ENCODE results near the gene ADK. TPM values are rescaled to one million over a fixed set of nuclear protein-coding genes. Genes with fewer than 3 reads are reported as not detected.

ADK gene
- polyA plus RNA-seq, 4 donors = 7.2 to 32.3 (median 16.1) TPM

GRCh38 chr10:74150204-74150989 is 624 bp upstream of the ADK start, which contains the start of gene AP3M1:
Gene AP3M1, minus strand, starts transcription at chr10:74150828. Its CDS starts 12,449 bp downstream, at chr10:74138379.
- Histone ChIP-seq H3K4me1 (ENCODE audit: control insufficient read depth in 3 of 3, insufficient read depth in 2 of 3, low read depth in 1 of 3, low read length in 2 of 3) (peaks cover 1 to 4% (median 2%) of the 10 kb centered on the region in 3 donors), H3K27me3 (ENCODE audit: control insufficient read depth in 3 of 3, insufficient read depth in 3 of 3, low read length in 3 of 3) (no peaks in the 10 kb centered on the region), H3K27ac (ENCODE audit: low read depth in 1 of 3, low read length in 2 of 3) (peak within 1 kb of the TSS; percentile 68 to 92 (median 85)), H3K36me3 (ENCODE audit: control insufficient read depth in 3 of 3, insufficient read depth in 2 of 3, low read depth in 1 of 3, low read length in 3 of 3) (peaks cover 0 to 5% (median 0%) of the 10 kb centered on the region in 3 donors), H3K4me3 (ENCODE audit: low read depth in 1 of 3, low read length in 3 of 3) (peak within 1 kb of the TSS; percentile 79 to 86 (median 84)), H3K9me3 (ENCODE audit: control insufficient read depth in 2 of 2, insufficient read depth in 1 of 2, low read depth in 1 of 2, low read length in 1 of 2) (no peaks in the 10 kb centered on the region)
- DNase-seq (no peak), FAIRE-seq (no peak)
- WGBS, 3 donors = 0 to 1% (median 1%) methylated on average over 32 of the region's 32 CpGs

- 9 to 15% (median 12%) methylated on average over 5 of the region's 5 CpGs for WGBS, 3 donors
- DNase-seq (no peak), FAIRE-seq (no peak)
- no peaks in the 10 kb centered on the region for H3K9me3 ChIP-seq (ENCODE audit: control insufficient read depth in 2 of 2, insufficient read depth in 1 of 2, low read depth in 1 of 2, low read length in 1 of 2)
- peak overlapping the region in 2 of 3 donors; percentile 68 to 85 for H3K27ac ChIP-seq (ENCODE audit: low read depth in 1 of 3, low read length in 2 of 3)
- no peaks in the 10 kb centered on the region for H3K27me3 ChIP-seq (ENCODE audit: control insufficient read depth in 3 of 3, insufficient read depth in 3 of 3, low read length in 3 of 3)
- H3K4me3 ChIP-seq (ENCODE audit: low read depth in 1 of 3, low read length in 3 of 3) = peak overlapping the region; percentile 75 to 86 (median 76)
- peaks cover 0 to 2% (median 0%) of the 10 kb centered on the region in 3 donors for H3K36me3 ChIP-seq (ENCODE audit: control insufficient read depth in 3 of 3, insufficient read depth in 2 of 3, low read depth in 1 of 3, low read length in 3 of 3)
- peaks cover 1 to 4% (median 2%) of the 10 kb centered on the region in 3 donors for H3K4me1 ChIP-seq (ENCODE audit: control insufficient read depth in 3 of 3, insufficient read depth in 2 of 3, low read depth in 1 of 3, low read length in 2 of 3)
Observed at GRCh38 chr10:74151879-74152722, 1.1 kb downstream of the ADK start.

DNA sequence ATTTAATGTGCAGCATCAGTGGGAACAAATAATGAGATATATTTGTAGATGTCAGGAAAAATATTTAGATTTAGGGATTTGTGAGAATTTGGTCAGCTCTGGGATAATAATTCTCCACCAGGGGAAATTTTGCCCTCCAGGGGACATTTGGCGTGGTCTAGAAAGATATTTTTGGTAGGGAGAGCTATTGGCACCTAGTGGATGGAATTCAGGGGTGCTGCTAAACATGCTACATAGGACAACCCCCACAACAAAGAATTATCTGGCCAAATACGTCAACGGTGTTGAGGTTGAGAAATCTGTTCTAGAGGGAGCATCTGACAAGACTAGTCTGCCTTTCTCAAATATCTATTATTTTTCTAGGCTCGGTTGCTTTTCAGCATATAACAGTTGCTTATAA is 2.1 kb downstream of the ADK start:
- DNase-seq = no peak
- Histone ChIP-seq H3K9me3 (ENCODE audit: control insufficient read depth in 2 of 2, insufficient read depth in 1 of 2, low read depth in 1 of 2, low read length in 1 of 2) (no peaks in the 10 kb centered on the region), H3K27me3 (ENCODE audit: control insufficient read depth in 3 of 3, insufficient read depth in 3 of 3, low read length in 3 of 3) (no peaks in the 10 kb centered on the region), H3K4me3 (ENCODE audit: low read depth in 1 of 3, low read length in 3 of 3) (no peak overlapping the region), H3K36me3 (ENCODE audit: control insufficient read depth in 3 of 3, insufficient read depth in 2 of 3, low read depth in 1 of 3, low read length in 3 of 3) (no peaks in the 10 kb centered on the region), H3K4me1 (ENCODE audit: control insufficient read depth in 3 of 3, insufficient read depth in 2 of 3, low read depth in 1 of 3, low read length in 2 of 3) (peaks cover 1 to 4% (median 2%) of the 10 kb centered on the region in 3 donors), H3K27ac (ENCODE audit: low read depth in 1 of 3, low read length in 2 of 3) (no peak overlapping the region)
- no peak for FAIRE-seq
- WGBS, 3 donors = 59 to 63% (median 62%) methylated on average over 4 of the region's 4 CpGs

DNA sequence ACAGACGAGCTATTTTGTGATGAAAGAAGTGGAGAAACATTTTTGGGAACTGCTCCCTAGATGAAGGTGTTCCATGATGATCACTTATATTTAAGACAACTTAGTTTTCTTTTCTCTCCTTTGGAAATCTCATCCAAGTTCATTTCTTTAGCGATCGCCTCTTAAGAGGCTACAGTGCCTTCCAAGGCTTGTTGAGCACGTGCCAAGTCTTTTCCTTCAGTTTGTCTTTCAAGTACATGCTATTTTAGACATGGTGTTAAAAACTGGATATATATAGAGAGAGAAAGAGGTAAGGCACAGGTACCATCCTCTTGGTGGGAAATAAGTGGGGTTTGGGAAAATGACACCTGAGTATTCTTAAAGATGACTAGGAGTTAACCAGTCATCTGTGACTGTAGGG is 2.7 kb downstream of the ADK start:
- 59 to 74% (median 73%) methylated on average over 4 of the region's 4 CpGs for WGBS, 3 donors
- no peak for DNase-seq
- peaks cover 1 to 4% (median 2%) of the 10 kb centered on the region in 3 donors for H3K4me1 ChIP-seq (ENCODE audit: control insufficient read depth in 3 of 3, insufficient read depth in 2 of 3, low read depth in 1 of 3, low read length in 2 of 3)
- no peaks in the 10 kb centered on the region for H3K36me3 ChIP-seq (ENCODE audit: control insufficient read depth in 3 of 3, insufficient read depth in 2 of 3, low read depth in 1 of 3, low read length in 3 of 3)
- H3K27ac ChIP-seq (ENCODE audit: low read depth in 1 of 3, low read length in 2 of 3) = no peak overlapping the region
- no peaks in the 10 kb centered on the region for H3K9me3 ChIP-seq (ENCODE audit: control insufficient read depth in 2 of 2, insufficient read depth in 1 of 2, low read depth in 1 of 2, low read length in 1 of 2)
- no peak for FAIRE-seq
- no peak overlapping the region for H3K4me3 ChIP-seq (ENCODE audit: low read depth in 1 of 3, low read length in 3 of 3)
- no peaks in the 10 kb centered on the region for H3K27me3 ChIP-seq (ENCODE audit: control insufficient read depth in 3 of 3, insufficient read depth in 3 of 3, low read length in 3 of 3)

DNA sequence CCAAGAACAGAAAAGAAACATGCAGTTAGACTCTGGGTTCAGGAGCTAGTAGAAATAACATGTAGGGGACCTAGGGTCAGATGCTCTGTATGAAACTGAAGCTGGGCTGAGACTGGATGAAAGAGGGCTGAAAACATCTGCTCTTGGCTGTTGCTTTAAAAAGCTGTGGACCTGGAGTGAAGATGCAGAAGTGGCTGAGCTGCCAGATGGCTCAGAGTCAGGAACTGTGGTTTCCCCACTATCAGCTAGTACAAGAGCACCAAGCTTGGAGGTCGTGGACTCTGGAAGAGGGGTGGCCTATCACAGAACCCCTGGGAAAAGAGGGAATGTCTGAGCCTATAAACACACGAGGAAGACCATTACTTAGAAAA is 5.9 kb downstream of the ADK start:
- WGBS, 3 donors = 32 to 61% (median 50%) methylated on average over 2 of the region's 2 CpGs
- Histone ChIP-seq H3K27me3 (ENCODE audit: control insufficient read depth in 3 of 3, insufficient read depth in 3 of 3, low read length in 3 of 3) (no peaks in the 10 kb centered on the region), H3K4me3 (ENCODE audit: low read depth in 1 of 3, low read length in 3 of 3) (no peak overlapping the region), H3K4me1 (ENCODE audit: control insufficient read depth in 3 of 3, insufficient read depth in 2 of 3, low read depth in 1 of 3, low read length in 2 of 3) (peaks cover 0 to 7% (median 1%) of the 10 kb centered on the region in 3 donors), H3K36me3 (ENCODE audit: control insufficient read depth in 3 of 3, insufficient read depth in 2 of 3, low read depth in 1 of 3, low read length in 3 of 3) (peaks cover 0 to 2% (median 0%) of the 10 kb centered on the region in 3 donors), H3K27ac (ENCODE audit: low read depth in 1 of 3, low read length in 2 of 3) (no peak overlapping the region), H3K9me3 (ENCODE audit: control insufficient read depth in 2 of 2, insufficient read depth in 1 of 2, low read depth in 1 of 2, low read length in 1 of 2) (no peaks in the 10 kb centered on the region)
- DNase-seq (no peak), FAIRE-seq (no peak)

DNA sequence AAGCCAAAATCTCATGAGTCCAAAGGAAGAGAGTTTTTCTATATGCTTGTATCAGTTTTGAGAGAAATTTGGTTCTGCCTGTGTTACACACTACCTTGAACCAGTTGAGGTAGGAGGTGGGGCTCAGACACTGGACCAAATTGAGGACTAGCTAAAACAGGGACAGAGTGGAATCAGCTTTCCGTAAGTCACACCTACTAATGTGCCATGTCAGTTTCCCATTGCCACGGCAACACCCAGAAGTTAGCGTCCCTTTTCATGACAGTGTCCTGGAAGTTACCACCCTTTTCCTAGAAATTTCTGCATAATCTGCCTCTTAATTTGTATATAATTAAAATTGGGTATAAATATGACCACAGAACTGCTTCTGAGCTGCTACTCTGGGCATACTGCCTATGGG is 9.0 kb downstream of the ADK start:
- H3K4me1 ChIP-seq (ENCODE audit: control insufficient read depth in 3 of 3, insufficient read depth in 2 of 3, low read depth in 1 of 3, low read length in 2 of 3) = peaks cover 0 to 14% (median 0%) of the 10 kb centered on the region in 3 donors
- no peak for FAIRE-seq
- DNase-seq = no peak
- H3K9me3 ChIP-seq (ENCODE audit: control insufficient read depth in 2 of 2, insufficient read depth in 1 of 2, low read depth in 1 of 2, low read length in 1 of 2) = no peaks in the 10 kb centered on the region
- H3K27me3 ChIP-seq (ENCODE audit: control insufficient read depth in 3 of 3, insufficient read depth in 3 of 3, low read length in 3 of 3) = no peaks in the 10 kb centered on the region
- peaks cover 0 to 2% (median 0%) of the 10 kb centered on the region in 3 donors for H3K36me3 ChIP-seq (ENCODE audit: control insufficient read depth in 3 of 3, insufficient read depth in 2 of 3, low read depth in 1 of 3, low read length in 3 of 3)
- no peak overlapping the region for H3K4me3 ChIP-seq (ENCODE audit: low read depth in 1 of 3, low read length in 3 of 3)
- H3K27ac ChIP-seq (ENCODE audit: low read depth in 1 of 3, low read length in 2 of 3) = no peak overlapping the region
- 93 to 97% (median 95%) methylated on average over 3 of the region's 3 CpGs for WGBS, 3 donors

DNA sequence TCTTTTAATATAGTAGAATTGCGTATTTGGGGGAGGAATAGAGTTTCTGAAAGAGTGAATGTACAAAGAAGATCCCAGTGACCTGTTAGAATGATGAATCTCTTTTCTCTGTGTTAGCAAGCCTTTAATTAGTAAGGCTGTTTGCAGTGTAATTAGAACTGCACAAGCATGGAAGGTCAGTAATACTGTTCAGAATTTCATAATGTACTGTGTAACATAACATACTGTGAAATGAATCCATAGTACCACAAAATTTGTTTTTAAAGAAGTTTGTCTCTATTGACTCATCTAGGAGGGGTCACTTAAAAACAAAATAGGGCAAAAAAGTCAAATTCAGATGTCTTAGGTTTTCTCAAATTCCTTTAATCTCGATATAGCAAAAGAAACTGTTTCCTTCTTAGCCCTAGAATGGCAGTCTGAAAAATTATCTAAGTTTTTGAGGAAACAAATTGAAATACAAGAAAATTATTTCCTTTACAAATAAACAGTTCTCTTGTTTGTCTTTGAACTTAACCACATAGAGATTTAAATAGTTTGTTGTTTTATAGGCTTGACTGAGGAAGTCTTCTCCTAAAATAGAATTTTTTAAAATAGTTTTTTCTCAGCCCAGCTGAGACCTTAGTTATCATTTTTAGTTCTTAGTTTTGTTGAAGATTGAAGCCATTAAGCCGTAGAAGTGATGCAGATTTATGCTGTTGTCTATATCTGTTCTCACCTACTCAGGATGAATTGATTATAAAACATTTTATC is 12.5 kb downstream of the ADK start:
- DNase-seq = no peak
- H3K9me3 ChIP-seq (ENCODE audit: control insufficient read depth in 2 of 2, insufficient read depth in 1 of 2, low read depth in 1 of 2, low read length in 1 of 2) = no peaks in the 10 kb centered on the region
- H3K4me3 ChIP-seq (ENCODE audit: low read depth in 1 of 3, low read length in 3 of 3) = no peak overlapping the region
- 66 to 90% (median 82%) methylated on average over 3 of the region's 3 CpGs for WGBS, 3 donors
- peaks cover 0 to 2% (median 0%) of the 10 kb centered on the region in 3 donors for H3K36me3 ChIP-seq (ENCODE audit: control insufficient read depth in 3 of 3, insufficient read depth in 2 of 3, low read depth in 1 of 3, low read length in 3 of 3)
- no peaks in the 10 kb centered on the region for H3K27me3 ChIP-seq (ENCODE audit: control insufficient read depth in 3 of 3, insufficient read depth in 3 of 3, low read length in 3 of 3)
- H3K27ac ChIP-seq (ENCODE audit: low read depth in 1 of 3, low read length in 2 of 3) = no peak overlapping the region
- no peak for FAIRE-seq
- peaks cover 0 to 17% (median 0%) of the 10 kb centered on the region in 3 donors for H3K4me1 ChIP-seq (ENCODE audit: control insufficient read depth in 3 of 3, insufficient read depth in 2 of 3, low read depth in 1 of 3, low read length in 2 of 3)

Measured in small intestine (tissue), 7 donors.